Gastrocnemius medialis (tissue), 4 donors: ENCODE data around the gene CPSF3.

Experiments
- CTCF ChIP-seq, 5 experiments: fragments of 450-650 bp in 3 of 5; fragments of 200-600 bp in 2 of 5; sonication (generic) in 2 of 5; IDR thresholded peaks in 4 of 5; conservative IDR thresholded peaks in 1 of 5; 1 replicate in 4 of 5; 2 replicates in 1 of 5; pipeline ENCODE4 v1.5.1; 2016 to 2019; ENCODE audit warnings: antibody characterized with exemption in 5 of 5, mild to moderate bottlenecking in 3 of 5, moderate library complexity in 3 of 5
- POLR2A ChIP-seq, 2 donors: fragments of 450-650 bp; IDR thresholded peaks; one replicate each; pipeline ENCODE4 v1.6.1; 2017; ENCODE audit warnings: antibody characterized with exemption in 2 of 2, mild to moderate bottlenecking in 2 of 2, moderate library complexity in 2 of 2

GRCh38 chr2:9401059-9401547 is 22.4 kb upstream of the CPSF3 start:
- no peak for TF ChIP-seq POLR2A (IDR thresholded peaks at IDR 0.05)
- no peak for TF ChIP-seq CTCF (IDR thresholded peaks at IDR 0.05 in 4 of 5, conservative IDR thresholded peaks at IDR 0.05 in 1 of 5)
